T follicular helper cell (primary cell): ENCODE results near the gene EVC2.
"Not testable (repeated sequence)": the region's sequence is repeated elsewhere in the genome, so short reads cannot be mapped to it uniquely, and the experiment has no call there.

Experiments
- DNase-seq: peaks from one replicate; pipeline ENCODE4 v3.0.0-alpha.2; 2020; ENCODE audit warnings: low read depth

EVC2 gene

DNA sequence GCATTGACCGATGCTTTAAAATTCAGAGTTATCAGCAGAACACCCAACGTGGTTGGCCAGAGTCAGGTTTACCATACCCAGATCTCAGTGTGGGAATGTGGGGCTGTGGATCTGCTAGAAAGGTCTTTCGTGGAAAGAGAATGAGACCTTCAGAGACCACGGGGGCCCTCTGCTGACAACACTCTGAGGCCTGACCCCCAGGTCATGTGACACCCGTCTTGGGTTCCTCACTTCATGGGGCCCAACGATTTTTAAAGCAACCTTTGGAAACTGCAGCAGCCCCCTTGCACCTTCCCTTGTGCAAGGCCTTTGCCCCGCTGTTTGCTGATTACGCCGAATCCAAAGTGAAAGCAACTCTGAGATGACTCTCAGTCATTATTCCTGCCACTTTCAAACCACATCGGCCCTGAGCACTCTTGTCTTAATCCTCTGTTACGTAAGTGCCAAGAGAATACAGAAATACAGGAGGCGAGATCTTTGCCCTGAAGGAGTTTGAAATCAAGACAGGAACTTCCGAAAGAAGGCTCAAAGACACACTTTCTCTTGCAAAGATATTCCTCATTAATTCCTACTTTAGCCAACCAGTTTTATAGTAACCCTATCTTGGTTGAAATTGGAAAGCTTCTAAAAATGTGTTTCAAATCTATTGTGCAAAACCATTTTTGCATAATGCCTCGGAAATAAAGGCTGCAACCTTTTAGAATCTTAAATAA is 88.3 kb downstream of the EVC2 start:
- no peak for DNase-seq

GRCh38 chr4:5618051-5618960 is 90.1 kb downstream of the EVC2 start:
- no peak for DNase-seq

- no peak for DNase-seq
These were observed 91.9 kb downstream of the EVC2 start for GRCh38 chr4:5616331-5616950.

GRCh38 chr4:5615496-5616075 is 92.8 kb downstream of the EVC2 start:
- no peak for DNase-seq

- DNase-seq: no peak
These were observed 96.6 kb downstream of the EVC2 start for GRCh38 chr4:5611750-5612149.

DNA sequence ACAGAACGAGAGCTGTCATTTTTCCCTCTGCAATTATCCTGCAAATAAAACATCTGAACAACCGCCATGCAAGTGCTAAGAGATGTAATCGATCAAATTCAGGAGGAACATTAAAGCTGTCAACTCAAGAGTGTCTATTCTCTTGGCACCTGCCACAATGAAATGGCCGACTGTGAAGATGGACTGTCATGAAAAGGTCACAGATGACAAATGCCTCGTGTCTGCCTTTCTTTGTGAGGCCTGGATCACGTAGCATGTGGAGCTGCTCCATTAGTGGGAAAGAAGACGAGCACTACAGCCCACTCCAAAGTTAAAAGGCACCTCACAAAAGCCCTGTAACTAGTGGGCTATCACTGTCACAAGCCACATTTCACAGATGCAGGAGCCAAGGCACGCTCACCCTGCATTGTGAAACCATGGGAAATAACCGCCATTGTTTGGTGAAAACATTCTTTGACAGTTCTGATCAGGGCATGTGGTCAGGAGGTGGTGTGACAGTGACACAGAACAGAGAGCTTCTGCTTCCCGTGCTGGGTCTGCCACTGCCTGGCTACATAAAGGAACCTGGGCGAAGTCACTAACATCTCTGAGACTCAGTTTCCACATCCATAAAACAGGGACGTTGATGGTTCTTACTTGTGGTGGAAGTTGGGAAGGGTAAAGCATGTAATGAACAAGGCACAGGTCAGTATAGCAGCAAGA is 98.9 kb downstream of the EVC2 start:
- no peak for DNase-seq

GRCh38 chr4:5593828-5594227 is 114.5 kb downstream of the EVC2 start:
- not testable (repeated sequence) for DNase-seq

GRCh38 chr4:5592272-5592671 is 116.1 kb downstream of the EVC2 start:
- DNase-seq: no peak

GRCh38 chr4:5589495-5589894 is 118.9 kb downstream of the EVC2 start:
- no peak for DNase-seq

DNA sequence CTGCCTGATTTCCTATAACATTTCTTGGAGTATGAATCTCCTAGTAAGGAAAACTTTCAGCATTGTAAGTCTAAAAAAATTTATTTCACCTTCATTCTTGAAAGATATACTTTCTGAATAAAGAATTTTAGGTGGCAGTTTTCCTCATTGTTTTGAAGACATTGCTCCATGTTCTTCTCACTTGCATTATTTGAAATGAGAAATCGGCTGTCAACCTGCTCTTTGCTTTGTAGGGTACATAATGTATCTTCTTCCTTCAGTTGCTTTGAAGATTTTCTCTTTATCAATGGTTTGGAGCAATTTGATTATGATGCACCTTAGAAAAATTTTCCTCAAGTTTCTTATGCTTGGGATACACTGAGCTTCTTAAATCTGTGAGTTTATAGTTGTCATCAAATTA is 120.3 kb downstream of the EVC2 start:
- DNase-seq: no peak

DNA sequence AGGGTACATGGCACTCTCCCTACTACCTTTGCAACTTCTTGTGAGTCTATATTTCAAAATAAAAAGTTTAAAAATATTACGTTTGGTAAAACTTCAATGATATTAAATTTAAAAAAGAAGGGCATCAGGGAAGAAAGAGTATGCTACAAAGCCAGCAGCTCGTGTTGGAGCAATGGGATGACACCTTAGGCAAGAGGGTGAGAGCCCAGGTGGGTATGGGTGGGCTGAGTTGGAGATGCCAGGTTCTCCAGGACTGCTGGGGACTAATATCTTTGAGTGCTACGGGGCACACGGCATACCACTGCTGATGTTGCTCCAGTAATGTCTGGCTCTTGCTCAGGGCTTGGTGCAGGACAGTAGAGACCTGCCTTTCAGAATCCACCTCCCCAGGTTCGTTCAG is 132.4 kb downstream of the EVC2 start:
- no peak for DNase-seq

GRCh38 chr4:5574386-5574785 is 134.0 kb downstream of the EVC2 start:
- DNase-seq: no peak

GRCh38 chr4:5573965-5574364 is 134.4 kb downstream of the EVC2 start:
- DNase-seq: no peak

- DNase-seq: no peak
These were observed 135.6 kb downstream of the EVC2 start for GRCh38 chr4:5572751-5573150.

DNA sequence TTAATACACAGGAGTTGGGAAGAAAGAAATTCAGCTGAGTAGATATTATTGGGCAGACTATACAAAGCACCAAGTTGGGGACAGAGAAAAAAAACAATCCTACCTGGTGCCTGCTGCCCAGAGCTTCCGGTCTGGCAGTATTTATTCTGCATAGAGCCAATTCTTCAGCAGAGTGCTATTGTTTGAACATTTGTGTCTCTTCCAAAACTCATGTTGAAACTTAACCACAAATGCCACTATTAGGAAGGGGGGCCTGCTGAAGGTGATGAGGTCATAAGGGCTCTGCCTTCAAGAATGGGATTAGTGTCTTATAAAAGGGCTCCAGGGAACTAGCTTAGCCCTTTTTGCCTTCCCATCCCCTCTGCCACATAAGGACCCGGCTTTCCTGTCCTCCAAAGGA is 136.2 kb downstream of the EVC2 start:
- no peak for DNase-seq

DNA sequence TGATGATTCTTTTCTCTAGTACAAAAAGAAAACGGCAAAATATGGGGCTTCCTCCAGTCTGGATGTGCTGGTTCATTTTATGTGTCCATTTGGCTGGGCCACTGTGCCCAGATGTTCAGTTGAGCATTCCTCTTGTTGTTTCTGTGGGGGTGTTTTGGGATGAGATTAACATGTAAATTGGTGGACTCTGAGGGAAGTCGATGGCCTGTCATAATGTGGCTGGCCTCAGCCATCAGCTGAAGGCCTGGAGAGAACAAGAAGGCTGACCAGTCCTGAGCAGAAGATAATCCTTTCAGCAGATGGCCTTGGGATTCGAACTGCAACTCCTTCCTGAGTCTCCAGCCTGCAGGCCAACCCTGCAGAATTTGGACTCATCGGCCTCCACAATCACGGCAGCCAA is 136.7 kb downstream of the EVC2 start:
- DNase-seq: no peak

GRCh38 chr4:5569451-5569850 is 138.9 kb downstream of the EVC2 start:
- DNase-seq: no peak

GRCh38 chr4:5568931-5569330 is 139.4 kb downstream of the EVC2 start:
- DNase-seq: no peak

DNA sequence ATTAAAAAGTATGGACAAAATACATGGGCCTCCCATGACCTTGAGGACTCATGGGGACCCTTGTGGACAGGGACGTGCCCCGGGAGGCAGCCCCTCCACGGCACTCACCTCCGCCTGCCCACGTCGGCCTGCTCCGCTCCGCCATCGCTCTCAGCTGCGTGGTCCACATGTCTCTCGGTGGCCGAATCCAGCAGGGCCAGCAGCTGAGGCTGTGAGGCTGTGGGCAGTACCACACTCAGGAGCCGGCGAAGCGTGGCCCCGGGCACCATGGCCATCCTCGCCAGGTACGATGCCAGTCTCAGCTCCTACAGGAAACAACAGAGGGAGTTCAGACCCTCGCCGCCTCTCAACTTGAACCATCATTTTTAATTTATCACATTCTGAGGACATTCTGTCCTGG is 140.0 kb downstream of the EVC2 start:
- DNase-seq: no peak

- no peak for DNase-seq
These were observed 141.4 kb downstream of the EVC2 start for GRCh38 chr4:5566991-5567390.

DNA sequence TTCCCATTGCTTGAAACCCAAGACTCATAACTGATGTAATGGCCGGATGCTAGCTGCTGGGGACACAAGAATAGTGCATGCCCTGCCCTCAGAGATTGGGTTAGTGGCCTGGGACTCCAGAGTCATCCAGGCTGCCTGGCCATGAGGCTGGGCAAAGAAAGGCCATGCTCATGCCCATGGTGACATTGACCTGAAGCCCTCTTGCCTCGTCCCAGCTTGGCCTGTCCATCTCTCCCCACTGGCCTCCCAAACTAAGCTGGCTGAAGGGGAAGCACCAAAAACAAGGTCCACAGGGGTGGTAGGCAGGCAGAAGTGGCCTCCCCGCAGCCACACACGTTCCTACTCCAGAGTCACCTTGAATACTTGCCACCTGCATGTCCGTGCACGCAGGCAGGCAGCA is 141.8 kb downstream of the EVC2 start:
- DNase-seq: no peak

DNA sequence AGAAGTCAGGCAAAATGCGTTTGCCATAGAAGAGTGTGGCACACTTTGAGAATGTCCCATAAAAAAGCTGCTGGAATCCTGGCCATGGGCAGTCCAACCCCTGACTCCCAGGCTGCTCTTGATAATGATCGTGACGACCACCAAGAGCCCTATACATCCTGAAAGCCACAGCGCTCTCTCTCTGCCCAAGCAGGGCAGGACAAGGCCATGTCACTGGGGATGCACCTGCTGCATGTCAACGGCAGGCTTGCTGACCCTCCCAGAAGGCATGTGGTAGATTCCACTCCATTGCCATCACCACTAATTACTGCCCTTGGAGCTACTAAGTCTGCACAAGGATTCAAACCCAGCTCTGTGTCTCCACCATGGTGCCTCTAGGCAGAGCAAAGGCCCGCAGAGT is 144.5 kb downstream of the EVC2 start:
- no peak for DNase-seq
